ENCODE results near the gene VTI1A. TPM values are rescaled to one million over a fixed set of nuclear protein-coding genes. Genes with fewer than 3 reads are reported as not detected.

VTI1A gene
- total and polyA plus RNA-seq, 9 of the 15 experiments (the other 6 are each of a cell fraction or from before 2014, with no cell fraction given): 9.3 to 21.4 (median 16.0) TPM

DNA sequence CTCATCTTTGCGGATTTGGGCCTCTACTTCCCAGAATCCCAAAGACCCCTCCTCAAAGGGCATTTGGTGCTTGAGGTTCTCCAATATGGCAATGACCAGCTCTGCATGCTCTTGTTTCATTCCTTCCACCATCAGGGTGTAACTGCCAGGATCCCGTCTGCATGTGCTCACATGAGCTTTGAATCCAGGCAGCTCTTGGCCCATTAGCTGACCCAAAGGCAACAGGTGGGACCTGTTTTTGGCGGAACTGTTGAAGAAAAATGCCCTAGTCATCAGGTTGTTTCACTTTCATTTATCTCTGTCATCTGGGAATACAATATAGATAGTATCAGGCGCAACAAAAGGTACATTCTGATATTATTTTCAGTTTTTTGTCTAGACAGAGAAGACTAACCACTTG is 343.9 kb downstream of the VTI1A start:
- no peaks in the 10 kb centered on the region for H3K36me3 ChIP-seq (ENCODE audit: control insufficient read depth, insufficient read depth, low read length)
- ChIA-PET CTCF (ENCODE audit: low intra/inter-chr PET ratio) (no interaction called here), POLR2A (interaction anchor here (0.6 kb wide), 1 partner anchor 110 kb away, joined by 3 read pairs; no protein-coding TSS in a partner anchor)
- WGBS (ENCODE audit: insufficient coverage, low coverage, missing lambda C conversion rate): 64% methylated on average over 4 of the region's 4 CpGs
- no peaks in the 10 kb centered on the region for H3K27me3 ChIP-seq (ENCODE audit: control insufficient read depth in 2 of 2, insufficient read depth in 2 of 2, low read length in 2 of 2)
- intact Hi-C loops (cut with micrococcal nuclease): no loop called here
- H4K20me1 ChIP-seq (replicated peaks; ENCODE audit: control insufficient read depth, insufficient read depth, low read length): no peaks in the 10 kb centered on the region; the same call in 1 of the 2 replicates
- ATAC-seq (no peak), DNase-seq (ENCODE audit: extremely low read depth in 1 of 4, low spot score in 3 of 4) (no peak), FAIRE-seq (no peak)
- H3K9me3 ChIP-seq (replicated peaks; ENCODE audit: control insufficient read depth, insufficient read depth, low read depth, low read length): no peaks in the 10 kb centered on the region; the same call in 1 of the 2 replicates
- H3K9ac ChIP-seq (ENCODE audit: insufficient read depth in 1 of 2, low read depth in 2 of 2, low read length in 2 of 2): no peak overlapping the region
- no peak overlapping the region for H3K27ac ChIP-seq (ENCODE audit: extremely low read depth, low read depth, low read length)
- H3K4me2 ChIP-seq (ENCODE audit: insufficient read depth, low read length): no peak overlapping the region
- H2AFZ ChIP-seq (ENCODE audit: low read depth, low read length): no peak overlapping the region
- H3K9me1 ChIP-seq (ENCODE audit: control insufficient read depth, insufficient read depth, low read length): no peaks in the 10 kb centered on the region
- in situ Hi-C loops (cut with MboI): no loop called here
- H3K4me3 ChIP-seq: no peak overlapping the region
- no peaks in the 10 kb centered on the region for H3K4me1 ChIP-seq (replicated peaks in 1 of 2; ENCODE audit: control insufficient read depth in 2 of 2, insufficient read depth in 2 of 2, low read length in 2 of 2)
- H3K79me2 ChIP-seq (ENCODE audit: control insufficient read depth, insufficient read depth, low read length): no peaks in the 10 kb centered on the region
- BruUV-seq (replicated peaks): no TSS peak
- TF ChIP-seq PPARD (CRISPR knock-in tag; IDR thresholded peaks at IDR 0.05) (no peak), ZKSCAN8 (CRISPR knock-in tag; IDR thresholded peaks at IDR 0.05) (no peak), NFXL1 (CRISPR knock-in tag; IDR thresholded peaks at IDR 0.05) (no peak), PTBP1 (IDR thresholded peaks at IDR 0.05; ENCODE audit: low read depth, low read length) (no peak), EZH2 (IDR thresholded peaks at IDR 0.05; ENCODE audit: borderline replicate concordance, low read depth, low read length) (no peak), DACH1 (IDR thresholded peaks at IDR 0.05; ENCODE audit: partially characterized antibody) (no peak), EP400 (IDR thresholded peaks at IDR 0.05) (no peak), MECOM (CRISPR knock-in tag; IDR thresholded peaks at IDR 0.05) (no peak), PTTG1 (tag; IDR thresholded peaks at IDR 0.05; ENCODE audit: low read depth) (no peak), CHD2 (IDR thresholded peaks at IDR 0.05; ENCODE audit: low read depth, low read length) (no peak), ZNF444 (CRISPR knock-in tag; IDR thresholded peaks at IDR 0.05) (no peak)
- TF ChIP-seq, protein P1, sequence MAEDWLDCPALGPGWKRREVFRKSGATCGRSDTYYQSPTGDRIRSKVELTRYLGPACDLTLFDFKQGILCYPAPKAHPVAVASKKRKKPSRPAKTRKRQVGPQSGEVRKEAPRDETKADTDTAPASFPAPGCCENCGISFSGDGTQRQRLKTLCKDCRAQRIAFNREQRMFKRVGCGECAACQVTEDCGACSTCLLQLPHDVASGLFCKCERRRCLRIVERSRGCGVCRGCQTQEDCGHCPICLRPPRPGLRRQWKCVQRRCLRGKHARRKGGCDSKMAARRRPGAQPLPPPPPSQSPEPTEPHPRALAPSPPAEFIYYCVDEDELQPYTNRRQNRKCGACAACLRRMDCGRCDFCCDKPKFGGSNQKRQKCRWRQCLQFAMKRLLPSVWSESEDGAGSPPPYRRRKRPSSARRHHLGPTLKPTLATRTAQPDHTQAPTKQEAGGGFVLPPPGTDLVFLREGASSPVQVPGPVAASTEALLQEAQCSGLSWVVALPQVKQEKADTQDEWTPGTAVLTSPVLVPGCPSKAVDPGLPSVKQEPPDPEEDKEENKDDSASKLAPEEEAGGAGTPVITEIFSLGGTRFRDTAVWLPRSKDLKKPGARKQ (CRISPR knock-in tag; IDR thresholded peaks at IDR 0.05): no peak
- TF ChIP-seq, protein P2, sequence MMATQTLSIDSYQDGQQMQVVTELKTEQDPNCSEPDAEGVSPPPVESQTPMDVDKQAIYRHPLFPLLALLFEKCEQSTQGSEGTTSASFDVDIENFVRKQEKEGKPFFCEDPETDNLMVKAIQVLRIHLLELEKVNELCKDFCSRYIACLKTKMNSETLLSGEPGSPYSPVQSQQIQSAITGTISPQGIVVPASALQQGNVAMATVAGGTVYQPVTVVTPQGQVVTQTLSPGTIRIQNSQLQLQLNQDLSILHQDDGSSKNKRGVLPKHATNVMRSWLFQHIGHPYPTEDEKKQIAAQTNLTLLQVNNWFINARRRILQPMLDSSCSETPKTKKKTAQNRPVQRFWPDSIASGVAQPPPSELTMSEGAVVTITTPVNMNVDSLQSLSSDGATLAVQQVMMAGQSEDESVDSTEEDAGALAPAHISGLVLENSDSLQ (IDR thresholded peaks at IDR 0.05): no peak

Measured in K562 (cell line).